Measurements from ENCODE around the gene ERC2.

Gene ERC2

DNA sequence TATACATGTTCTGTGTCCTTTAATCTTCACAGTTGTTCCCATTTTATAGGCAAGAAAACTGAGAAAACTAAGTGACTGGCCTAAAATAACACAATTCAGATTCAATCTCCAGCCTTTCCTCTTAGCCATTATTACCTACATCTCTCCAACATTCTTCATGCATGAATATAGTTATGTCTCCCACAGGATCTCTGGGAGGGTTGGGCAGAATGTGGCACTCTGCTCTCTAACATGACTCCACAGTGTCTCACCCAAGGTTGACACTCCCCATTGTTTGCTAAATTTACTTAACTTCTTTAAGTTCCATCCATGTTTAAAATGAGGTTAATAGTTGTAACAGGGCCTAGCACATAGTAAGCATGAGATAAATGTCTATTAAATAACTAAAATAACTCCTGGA is 276.3 kb downstream of the ERC2 start:
- DNase-seq (ENCODE audit: low read depth) = no peak
- no peak overlapping the region for H3K4me3 ChIP-seq (ENCODE audit: control insufficient read depth, low read depth, low read length)
- no peak for TF ChIP-seq CTCF (IDR thresholded peaks at IDR 0.05; ENCODE audit: control insufficient read depth, insufficient read depth, low read depth, low read length, missing control alignments)

DNA sequence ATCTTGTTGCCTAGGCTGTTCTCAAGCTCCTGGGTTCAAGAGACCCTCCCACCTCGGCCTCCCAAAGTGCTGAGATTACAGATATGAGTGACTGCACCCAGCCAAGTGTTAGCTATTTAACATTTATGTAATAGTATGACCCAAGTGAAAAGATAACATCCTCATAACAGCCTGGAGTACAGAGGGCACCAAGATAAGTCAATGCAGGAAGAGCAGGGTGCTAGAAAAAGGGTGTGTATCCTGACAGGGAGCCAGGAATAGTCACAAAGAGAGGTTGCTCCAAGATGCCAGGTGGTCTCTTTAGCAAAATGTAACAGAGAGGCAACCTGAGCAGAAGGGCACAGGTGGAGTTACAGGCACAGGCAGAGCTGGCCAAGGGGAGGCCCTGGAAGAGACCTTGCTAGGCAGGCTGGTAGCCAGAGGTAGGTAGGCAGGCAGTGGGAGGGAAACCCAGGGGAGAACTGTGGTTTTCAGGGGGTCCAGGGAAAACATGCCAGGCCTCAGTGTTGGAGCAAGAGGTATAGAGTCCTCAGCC is 277.4 kb downstream of the ERC2 start:
- no peak overlapping the region for H3K4me3 ChIP-seq (ENCODE audit: control insufficient read depth, low read depth, low read length)
- no peak for TF ChIP-seq CTCF (IDR thresholded peaks at IDR 0.05; ENCODE audit: control insufficient read depth, insufficient read depth, low read depth, low read length, missing control alignments)
- DNase-seq (ENCODE audit: low read depth) = no peak

DNA sequence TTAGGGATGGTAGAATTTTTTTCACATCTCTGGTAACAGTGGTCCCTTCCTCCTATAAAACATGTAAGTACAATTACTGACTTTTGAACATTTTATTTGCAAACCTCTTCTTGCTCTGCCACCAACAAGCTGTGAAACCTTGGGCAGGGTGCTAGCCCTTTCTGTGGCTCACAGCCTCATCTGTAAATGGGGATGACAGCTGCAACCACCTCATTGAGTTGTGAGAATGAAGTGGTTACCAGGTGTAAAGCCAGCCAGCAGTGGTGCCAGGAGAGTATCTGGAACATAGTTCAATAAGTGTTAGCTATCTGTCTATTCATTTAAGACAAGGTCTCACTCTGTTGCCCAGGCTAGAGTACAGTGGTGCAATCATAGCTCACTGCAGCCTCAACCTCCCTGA is 278.1 kb downstream of the ERC2 start:
- DNase-seq (ENCODE audit: low read depth) = no peak
- no peak for TF ChIP-seq CTCF (IDR thresholded peaks at IDR 0.05; ENCODE audit: control insufficient read depth, insufficient read depth, low read depth, low read length, missing control alignments)

DNA sequence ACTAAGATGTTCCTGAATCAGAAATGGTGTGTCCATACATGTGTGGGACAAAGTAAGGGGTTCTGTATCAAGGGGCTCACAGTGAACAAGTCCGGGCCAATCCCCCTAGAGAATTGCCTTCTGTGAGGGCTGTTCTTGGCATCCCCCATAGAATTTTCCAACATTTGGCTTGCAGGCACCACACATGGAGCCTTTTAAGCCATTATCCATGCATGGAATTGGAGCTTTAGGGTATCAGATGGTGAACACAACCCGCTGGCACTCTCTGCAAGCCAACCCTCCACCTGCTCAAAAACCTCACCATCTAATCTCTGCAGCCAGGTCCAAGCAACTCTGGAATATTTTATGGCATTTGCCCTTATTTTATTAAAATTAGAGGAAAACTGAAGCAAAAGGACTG is 278.7 kb downstream of the ERC2 start:
- H3K4me3 ChIP-seq (ENCODE audit: control insufficient read depth, low read depth, low read length) = no peak overlapping the region
- no peak for TF ChIP-seq CTCF (IDR thresholded peaks at IDR 0.05; ENCODE audit: control insufficient read depth, insufficient read depth, low read depth, low read length, missing control alignments)
- DNase-seq (ENCODE audit: low read depth) = no peak

More for the DNA sequence above, 278.1 kb downstream of the ERC2 start:
- H3K4me3 ChIP-seq (ENCODE audit: control insufficient read depth, low read depth, low read length) = no peak overlapping the region

GRCh38 chr3:56188201-56188600 is 280.1 kb downstream of the ERC2 start:
- no peak for TF ChIP-seq CTCF (IDR thresholded peaks at IDR 0.05; ENCODE audit: control insufficient read depth, insufficient read depth, low read depth, low read length, missing control alignments)
- DNase-seq (ENCODE audit: low read depth) = no peak
- H3K4me3 ChIP-seq (ENCODE audit: control insufficient read depth, low read depth, low read length) = no peak overlapping the region

GRCh38 chr3:56187051-56187450 is 281.2 kb downstream of the ERC2 start:
- DNase-seq (ENCODE audit: low read depth) = no peak
- no peak overlapping the region for H3K4me3 ChIP-seq (ENCODE audit: control insufficient read depth, low read depth, low read length)
- no peak for TF ChIP-seq CTCF (IDR thresholded peaks at IDR 0.05; ENCODE audit: control insufficient read depth, insufficient read depth, low read depth, low read length, missing control alignments)

GRCh38 chr3:56185827-56186226 is 282.4 kb downstream of the ERC2 start:
- no peak for TF ChIP-seq CTCF (IDR thresholded peaks at IDR 0.05; ENCODE audit: control insufficient read depth, insufficient read depth, low read depth, low read length, missing control alignments)
- DNase-seq (ENCODE audit: low read depth) = no peak
- H3K4me3 ChIP-seq (ENCODE audit: control insufficient read depth, low read depth, low read length) = no peak overlapping the region

Measured in AG09309 (cell line).